ENCODE data around the gene FADS6.

DNA sequence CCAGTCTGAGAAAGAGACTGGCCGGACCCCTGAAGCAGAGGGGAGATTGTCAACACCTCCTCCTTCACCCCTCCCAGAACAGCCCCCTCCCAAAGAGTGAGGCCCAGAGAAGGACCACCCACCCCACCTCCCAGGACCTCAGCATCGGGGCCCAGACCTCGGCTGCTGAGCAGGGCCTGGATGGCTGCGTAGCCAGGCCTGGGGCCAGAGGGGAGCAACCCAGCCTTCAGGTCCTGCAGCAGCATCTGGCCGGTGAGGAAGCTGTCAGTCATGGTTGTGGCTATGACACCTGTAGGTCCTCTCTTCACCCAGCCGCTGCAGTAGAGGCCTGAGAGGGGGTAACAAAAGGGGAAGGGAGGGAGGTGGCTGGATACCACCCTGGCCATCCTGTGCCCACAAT lies 30.5 kb downstream of the FADS6 start:
- TF ChIP-seq, protein P1, sequence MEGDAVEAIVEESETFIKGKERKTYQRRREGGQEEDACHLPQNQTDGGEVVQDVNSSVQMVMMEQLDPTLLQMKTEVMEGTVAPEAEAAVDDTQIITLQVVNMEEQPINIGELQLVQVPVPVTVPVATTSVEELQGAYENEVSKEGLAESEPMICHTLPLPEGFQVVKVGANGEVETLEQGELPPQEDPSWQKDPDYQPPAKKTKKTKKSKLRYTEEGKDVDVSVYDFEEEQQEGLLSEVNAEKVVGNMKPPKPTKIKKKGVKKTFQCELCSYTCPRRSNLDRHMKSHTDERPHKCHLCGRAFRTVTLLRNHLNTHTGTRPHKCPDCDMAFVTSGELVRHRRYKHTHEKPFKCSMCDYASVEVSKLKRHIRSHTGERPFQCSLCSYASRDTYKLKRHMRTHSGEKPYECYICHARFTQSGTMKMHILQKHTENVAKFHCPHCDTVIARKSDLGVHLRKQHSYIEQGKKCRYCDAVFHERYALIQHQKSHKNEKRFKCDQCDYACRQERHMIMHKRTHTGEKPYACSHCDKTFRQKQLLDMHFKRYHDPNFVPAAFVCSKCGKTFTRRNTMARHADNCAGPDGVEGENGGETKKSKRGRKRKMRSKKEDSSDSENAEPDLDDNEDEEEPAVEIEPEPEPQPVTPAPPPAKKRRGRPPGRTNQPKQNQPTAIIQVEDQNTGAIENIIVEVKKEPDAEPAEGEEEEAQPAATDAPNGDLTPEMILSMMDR (IDR thresholded peaks at IDR 0.05; ENCODE audit: low read length): no peak
- no peak for TF ChIP-seq EZH2phosphoT487 (IDR thresholded peaks at IDR 0.05; ENCODE audit: low read length)
